NCI-H526 treated with DMSO at 0.1 percent for 48 hours (cell line): ENCODE data around the gene SNAP29.
"Not testable (repeated sequence)": the region's sequence is repeated elsewhere in the genome, so short reads cannot be mapped to it uniquely, and the experiment has no call there.

Experiments
- DNase-seq: peaks from one replicate; lab custom pipeline; 2025; lab: John Stamatoyannopoulos, UW

Gene SNAP29

DNA sequence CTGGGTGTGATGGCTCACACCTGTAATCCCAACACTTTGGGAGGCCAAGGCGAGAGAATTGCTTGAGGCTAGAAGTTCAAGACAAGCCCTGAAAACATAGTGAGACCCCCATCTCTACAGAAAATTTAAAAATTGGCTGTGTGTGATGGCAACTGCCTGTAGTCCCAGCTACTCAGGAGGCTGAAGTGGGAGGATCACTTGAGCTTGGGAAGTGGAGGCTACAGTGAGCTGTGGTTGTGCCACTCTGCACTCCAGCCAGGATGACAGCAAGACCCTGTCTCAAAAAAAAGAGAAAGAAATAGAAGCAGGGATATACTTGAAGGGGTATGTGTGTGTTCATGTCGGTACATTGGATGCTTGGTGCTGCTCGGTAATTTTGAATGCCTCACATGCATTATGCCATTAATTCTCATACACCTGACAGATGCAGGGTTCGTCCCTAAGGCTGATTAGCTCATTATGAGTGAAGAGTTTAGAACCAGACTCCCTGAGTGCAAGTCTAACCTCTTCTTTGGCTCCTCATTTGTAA is 72.4 kb downstream of the SNAP29 start:
- no peak for DNase-seq

DNA sequence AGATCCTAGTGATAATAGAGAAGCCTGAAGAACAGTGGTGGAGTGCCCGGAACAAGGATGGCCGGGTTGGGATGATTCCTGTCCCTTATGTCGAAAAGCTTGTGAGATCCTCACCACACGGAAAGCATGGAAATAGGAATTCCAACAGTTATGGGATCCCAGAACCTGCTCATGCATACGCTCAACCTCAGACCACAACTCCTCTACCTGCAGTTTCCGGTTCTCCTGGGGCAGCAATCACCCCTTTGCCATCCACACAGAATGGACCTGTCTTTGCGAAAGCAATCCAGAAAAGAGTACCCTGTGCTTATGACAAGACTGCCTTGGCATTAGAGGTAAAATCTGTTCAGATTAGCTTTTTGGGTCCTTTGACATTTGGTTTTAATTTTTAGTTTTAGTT is 75.1 kb downstream of the SNAP29 start:
- DNase-seq: no peak

DNA sequence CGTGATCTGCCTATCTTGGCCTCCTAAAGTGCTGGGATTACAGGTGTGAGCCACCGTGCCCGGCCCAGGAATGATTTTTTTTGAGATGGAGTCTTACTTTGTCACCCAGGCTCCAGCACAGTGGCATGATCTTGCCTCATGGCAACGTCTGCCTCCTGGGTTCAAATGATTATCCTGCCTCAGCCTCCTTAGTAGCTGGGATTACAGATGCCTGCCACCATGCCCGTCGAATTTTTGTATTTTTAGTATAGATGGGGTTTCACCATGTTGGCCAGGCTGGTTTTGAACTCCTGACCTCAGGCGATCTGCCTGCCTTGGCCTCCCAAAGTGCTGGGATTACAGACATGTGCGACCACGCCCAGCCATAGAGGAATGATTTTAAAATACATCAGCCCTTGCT is 76.2 kb downstream of the SNAP29 start:
- not testable (repeated sequence) for DNase-seq

DNA sequence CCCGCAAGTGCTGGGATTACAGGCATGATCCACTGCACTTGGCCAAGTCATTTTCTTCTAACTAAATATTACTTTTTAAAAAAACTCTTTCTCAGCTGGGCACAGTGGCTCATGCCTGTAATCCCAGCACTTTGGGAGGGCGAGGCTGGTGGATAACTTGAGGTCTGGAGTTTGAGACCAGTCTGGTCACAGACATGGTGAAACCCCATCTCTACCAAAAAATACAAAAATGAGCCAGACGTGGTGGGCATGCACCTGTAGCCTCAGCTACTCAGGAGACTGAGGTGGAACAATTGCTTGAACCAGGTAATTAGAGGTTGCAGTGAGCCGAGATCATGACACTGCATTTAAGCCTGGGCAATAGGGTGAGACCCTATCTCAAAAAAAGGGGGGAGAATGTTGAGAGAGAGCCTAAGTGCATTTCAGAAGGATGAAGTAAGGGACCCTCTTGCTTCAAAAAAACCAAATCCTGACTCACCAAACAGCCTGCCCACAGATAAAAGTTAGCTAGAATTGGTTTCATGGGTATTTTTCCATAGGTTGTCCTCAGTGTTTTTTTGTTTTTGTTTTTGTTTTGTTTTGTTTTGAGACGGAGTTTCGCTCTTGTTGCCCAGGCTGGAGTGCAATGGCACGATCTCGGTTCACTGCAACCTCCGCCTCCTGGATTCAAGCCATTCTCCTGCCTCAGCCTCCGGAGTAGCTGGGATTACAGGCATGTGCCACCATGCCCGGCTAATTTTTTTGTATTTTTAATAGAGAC is 77.2 kb downstream of the SNAP29 start:
- DNase-seq: not testable (repeated sequence)

DNA sequence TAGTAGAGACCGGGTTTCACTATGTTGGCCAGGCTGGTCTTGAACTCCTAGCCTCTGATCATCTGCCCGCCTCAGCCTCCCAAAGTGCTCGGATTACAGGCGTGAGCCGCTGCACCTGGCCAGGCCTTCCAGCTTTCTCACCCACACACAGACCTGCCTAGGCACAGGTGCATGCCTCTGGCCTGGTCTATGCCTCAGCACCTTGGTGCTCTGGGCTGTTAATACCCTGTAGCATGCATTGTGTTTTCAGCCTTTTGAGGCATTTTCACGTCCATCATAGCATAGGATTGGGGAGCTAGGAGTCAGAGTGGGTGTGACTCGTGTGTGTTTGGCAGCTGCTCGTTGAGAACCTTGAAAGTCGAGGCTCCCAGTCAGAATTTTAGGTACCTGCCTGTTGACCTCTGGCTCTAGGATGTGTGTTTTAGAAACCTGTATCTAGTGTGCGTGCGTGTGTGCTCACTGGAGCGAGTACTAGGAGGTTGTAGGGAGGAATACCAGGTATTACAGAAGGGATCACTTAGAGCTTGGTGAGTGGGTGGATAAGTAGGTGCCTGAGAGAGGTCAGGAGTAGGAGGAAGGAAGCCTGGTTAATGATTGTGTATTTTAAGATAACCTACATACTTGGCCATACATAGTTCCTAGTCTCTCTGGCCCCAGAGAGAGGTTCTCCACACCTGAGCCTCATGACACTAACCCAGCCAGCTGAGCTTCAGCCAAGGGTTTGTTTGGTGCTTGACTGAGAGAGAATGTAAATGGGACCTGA is 78.4 kb downstream of the SNAP29 start:
- no peak for DNase-seq

DNA sequence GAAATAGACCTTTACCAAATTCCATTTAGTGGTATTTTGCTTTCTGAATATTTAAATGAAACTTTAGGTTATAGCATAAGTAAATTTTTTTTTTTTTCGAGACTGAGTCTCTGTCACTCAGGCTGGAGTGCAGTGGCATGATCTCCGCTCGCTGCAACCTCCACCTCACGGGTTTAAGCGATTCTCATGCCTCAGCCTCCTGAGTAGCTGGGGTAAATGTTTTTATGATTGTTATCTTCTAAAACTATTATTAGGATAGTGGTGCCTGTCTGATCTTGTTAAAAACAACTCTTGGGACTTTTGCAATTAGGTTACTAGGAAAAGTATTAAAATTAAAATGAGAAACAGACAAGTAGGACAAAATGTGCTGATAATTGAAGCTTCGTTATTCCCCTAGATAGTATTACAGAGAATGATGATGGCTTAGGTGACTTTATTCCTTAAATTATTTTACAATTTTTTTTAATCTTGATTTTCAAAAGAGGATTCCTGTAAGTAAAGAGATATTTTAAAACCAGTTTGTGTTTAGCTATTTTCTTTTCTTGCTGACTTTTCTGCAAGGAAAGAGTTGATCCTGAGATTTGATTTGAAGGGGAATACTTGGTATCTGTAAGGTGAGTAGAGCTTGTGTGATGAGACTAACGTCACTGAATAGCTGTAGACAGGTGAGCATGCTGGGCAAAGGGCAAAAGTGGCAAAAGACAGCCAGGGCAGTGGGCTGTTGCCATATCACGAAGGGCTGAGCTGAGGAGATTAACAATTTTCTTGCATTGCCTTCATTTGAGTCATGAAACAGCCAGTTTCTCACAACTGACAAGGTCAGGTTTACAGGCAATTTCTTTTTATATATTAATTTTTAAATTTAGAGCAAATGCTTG is 79.2 kb downstream of the SNAP29 start:
- no peak for DNase-seq

DNA sequence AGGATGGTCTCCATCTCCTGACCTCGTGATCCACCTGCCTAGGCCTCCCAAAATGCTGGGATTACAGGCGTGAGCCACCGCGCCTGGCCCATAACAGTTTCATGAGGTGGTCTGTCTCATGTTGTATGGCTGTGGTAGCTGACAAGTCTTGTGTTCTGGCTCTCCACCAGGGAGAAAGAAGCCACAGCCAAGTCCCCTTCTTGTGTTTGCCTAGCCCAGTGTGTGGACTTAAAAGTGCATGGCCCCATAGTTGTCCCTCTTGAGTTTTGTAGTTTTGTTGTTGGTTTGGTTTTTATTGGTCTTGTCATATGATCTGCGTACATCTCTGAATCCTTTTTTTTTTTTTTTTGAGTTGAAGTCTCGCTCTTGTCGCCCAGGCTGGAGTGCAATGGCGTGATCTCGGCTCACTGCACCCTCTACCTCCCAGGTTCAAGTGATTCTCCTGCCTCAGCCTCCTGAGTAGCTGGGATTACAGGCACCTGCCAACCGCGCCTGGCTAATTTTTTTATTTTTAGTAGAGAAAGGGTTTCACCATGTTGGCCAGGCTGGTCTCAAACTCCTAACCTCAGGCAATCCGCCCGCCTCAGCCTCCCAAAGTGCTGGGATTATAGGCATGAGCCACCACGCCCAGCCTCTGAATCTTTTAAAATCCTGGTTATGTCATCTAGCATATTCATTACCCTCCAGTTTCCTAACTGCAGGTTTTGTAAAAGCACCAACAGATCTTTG is 80.8 kb downstream of the SNAP29 start:
- not testable (repeated sequence) for DNase-seq

DNA sequence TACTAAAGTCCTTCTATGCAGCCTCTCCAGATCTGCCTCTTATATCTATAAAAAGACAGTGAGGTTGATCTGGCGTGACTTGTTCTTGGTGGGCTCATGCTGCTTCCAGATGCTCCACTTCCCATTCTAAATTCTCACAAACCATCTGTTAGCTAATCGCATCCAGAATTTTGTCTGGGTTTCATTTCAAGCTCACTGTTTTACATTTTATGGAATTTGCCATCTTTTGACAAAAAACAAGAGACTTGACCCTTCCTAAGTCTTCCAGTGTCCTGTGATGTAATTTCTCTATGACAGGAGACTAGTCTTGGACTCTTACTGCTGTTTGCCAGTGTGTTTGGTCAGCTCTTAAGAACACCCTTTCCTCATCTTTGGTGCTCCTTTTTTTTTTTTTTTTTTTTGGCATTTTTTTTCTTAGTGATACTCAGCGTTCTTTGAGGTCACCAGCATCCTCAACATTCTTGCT is 81.4 kb downstream of the SNAP29 start:
- no peak for DNase-seq
